COLO668 (cell line): ENCODE measurements around the gene ALOX12B.
"Not testable (repeated sequence)": the region's sequence is repeated elsewhere in the genome, so short reads cannot be mapped to it uniquely, and the experiment has no call there.

Source experiments
- DNase-seq: peaks from one replicate; lab custom pipeline; 2025; ENCODE audit not compliant: unreplicated experiment; lab: John Stamatoyannopoulos, UW

Gene ALOX12B

GRCh38 chr17:8089728-8090127, 2.2 kb upstream of the ALOX12B start:
- no peak for DNase-seq

GRCh38 chr17:8087952-8088230, 375 bp upstream of the ALOX12B start:
- no peak for DNase-seq

- DNase-seq, result no peak
These were observed 3.3 kb downstream of the ALOX12B start for GRCh38 chr17:8084250-8084649.

- DNase-seq, result no peak
These were observed 5.2 kb downstream of the ALOX12B start for GRCh38 chr17:8082292-8082691.

GRCh38 chr17:8081876-8082275, 5.6 kb downstream of the ALOX12B start:
- no peak for DNase-seq

- DNase-seq, result no peak
These were observed 6.7 kb downstream of the ALOX12B start for GRCh38 chr17:8080799-8081219.

GRCh38 chr17:8080208-8080798, 7.2 kb downstream of the ALOX12B start:
- DNase-seq, result no peak

- peak; percentile 53 for DNase-seq
These were observed 8.0 kb downstream of the ALOX12B start for GRCh38 chr17:8079291-8080207.

- DNase-seq, result not testable (repeated sequence)
These were observed 9.6 kb downstream of the ALOX12B start for GRCh38 chr17:8077939-8078338.

GRCh38 chr17:8076502-8077266, 10.8 kb downstream of the ALOX12B start:
- DNase-seq, result no peak

- DNase-seq, result no peak
These were observed 11.8 kb downstream of the ALOX12B start for GRCh38 chr17:8075574-8076342.

GRCh38 chr17:8075081-8075480, 12.4 kb downstream of the ALOX12B start:
- DNase-seq, result no peak

GRCh38 chr17:8074554-8074953, 13.0 kb downstream of the ALOX12B start:
- DNase-seq, result no peak

- peak; percentile 54 for DNase-seq
These were observed 13.7 kb downstream of the ALOX12B start for GRCh38 chr17:8073627-8074484.

- no peak for DNase-seq
These were observed 14.6 kb downstream of the ALOX12B start for GRCh38 chr17:8072729-8073461.

GRCh38 chr17:8072341-8072728, 15.2 kb downstream of the ALOX12B start:
- no peak for DNase-seq

- no peak for DNase-seq
These were observed 16.0 kb downstream of the ALOX12B start for GRCh38 chr17:8071496-8071895.

- DNase-seq, result no peak
These were observed 18.0 kb downstream of the ALOX12B start for GRCh38 chr17:8069587-8069860.

GRCh38 chr17:8068736-8069586, 18.6 kb downstream of the ALOX12B start:
- no peak for DNase-seq
